Erythroblast (primary cell): ENCODE data around the gene SOX6.
"Not testable (repeated sequence)": the region's sequence is repeated elsewhere in the genome, so short reads cannot be mapped to it uniquely, and the experiment has no call there.

Source experiments
- DNase-seq, 2 experiments: peaks; one replicate each; lab custom pipeline; 2025; lab: John Stamatoyannopoulos, UW
- GATA1 ChIP-seq: IDR thresholded peaks from 2 replicates; pipeline ENCODE4 v1.6.1; 2011; ENCODE audit warnings: low read depth, mild to moderate bottlenecking, control low read depth, low read length, moderate library complexity
- POLR2A ChIP-seq: IDR thresholded peaks from 2 replicates; pipeline ENCODE4 v1.6.1; 2011; ENCODE audit warnings: mild to moderate bottlenecking, low read length

SOX6 gene

GRCh38 chr11:16032974-16033373, 323.4 kb downstream of the SOX6 start:
- no peak for DNase-seq
- TF ChIP-seq GATA1, result no peak

DNA sequence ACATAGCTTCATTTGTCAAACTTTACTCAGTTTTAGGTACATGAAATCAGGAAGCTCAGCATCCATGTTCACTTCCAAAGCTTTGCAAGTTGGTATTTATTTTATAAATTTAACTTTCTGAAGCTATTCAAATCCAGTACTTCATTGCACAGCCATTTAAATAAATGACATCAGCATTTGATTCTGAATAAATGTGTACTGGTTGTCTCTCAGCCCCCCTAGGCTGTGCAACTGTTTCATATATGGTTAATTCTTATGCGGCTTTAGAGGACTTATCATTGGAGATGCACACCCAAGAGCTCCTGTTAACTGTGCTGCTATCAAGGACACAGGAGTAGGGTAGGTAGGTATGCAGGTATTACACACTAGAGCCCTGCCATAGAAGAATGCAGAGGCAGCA, 325.1 kb downstream of the SOX6 start:
- DNase-seq, result no peak
- TF ChIP-seq POLR2A, result no peak
- no peak for TF ChIP-seq GATA1

DNA sequence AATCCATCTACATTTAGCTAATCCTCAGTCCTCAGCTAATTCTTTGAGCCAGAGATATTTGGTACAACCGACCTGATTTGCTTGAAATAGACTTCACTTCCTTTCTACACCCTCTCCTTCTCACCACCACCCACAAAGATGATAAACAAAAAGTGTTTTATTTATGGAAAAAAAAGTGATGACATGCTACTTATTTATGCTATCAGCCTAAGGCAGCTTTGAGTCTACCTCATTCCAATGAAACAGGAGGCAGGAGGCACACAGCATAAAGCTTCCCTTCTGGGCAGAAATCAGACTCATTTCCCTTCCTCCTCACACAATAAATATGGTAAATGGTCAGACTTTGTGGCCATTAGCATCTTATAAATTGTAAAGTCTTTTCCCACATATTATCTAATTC, 325.7 kb downstream of the SOX6 start:
- DNase-seq, result no peak
- TF ChIP-seq GATA1 (no peak), POLR2A (no peak)

DNA sequence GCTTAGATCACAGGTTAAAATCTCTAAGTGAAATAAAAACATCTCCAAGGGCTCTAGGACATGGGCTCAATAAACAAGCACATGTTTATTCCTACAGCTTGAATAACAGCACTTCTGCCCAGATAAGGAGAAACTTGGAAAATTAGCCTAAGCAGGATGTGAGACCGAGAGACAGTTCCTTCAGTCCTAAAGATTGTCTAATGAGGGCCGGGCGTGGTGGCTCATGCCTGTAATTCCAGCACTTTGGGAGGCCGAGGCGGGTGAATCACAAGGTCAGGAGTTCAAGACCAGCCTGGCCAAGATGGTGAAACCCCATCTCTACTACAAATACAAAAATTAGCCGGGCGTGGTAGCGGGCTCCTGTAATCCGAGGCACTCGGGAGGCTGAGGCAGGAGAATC, 327.2 kb downstream of the SOX6 start:
- not testable (repeated sequence) for DNase-seq

DNA sequence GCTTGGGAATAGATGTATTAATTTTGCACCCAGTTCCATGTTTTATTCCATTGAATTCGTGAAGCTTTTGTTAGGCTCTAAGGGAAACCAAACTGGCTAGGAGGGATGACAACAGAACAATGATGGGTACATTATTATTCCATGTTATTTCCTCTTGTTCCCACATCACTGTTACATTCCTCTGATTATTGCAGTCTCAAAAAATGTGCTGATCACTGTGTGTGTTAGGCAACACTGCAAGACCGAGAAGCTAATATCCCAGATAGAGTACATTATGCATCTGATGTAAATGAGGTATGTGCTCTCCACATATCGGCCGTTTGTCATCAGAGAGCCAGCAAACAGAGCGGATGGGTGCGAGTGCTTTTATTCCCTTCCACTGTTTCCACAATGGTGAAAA, 327.9 kb downstream of the SOX6 start:
- TF ChIP-seq GATA1 (no peak), POLR2A (no peak)
- no peak for DNase-seq

GRCh38 chr11:16027621-16028020, 328.7 kb downstream of the SOX6 start:
- no peak for TF ChIP-seq GATA1
- TF ChIP-seq POLR2A, result no peak
- no peak for DNase-seq

DNA sequence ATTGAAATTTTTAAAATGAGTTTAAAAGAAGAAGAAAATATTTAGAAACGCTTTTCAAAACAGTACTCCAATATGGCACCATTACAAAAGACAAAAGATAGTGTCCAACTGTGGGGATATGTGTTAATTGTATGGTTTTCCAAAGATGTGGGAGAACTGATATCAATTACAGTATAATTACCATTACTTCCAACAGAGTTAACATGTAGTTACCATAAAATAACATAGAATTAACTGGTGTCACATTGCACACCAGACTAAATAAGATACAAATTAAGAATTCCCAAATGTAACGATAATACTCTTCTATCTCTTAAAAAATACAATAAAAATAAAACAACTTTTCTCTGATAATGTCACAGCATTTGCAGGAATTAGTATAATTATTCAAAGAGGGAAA, 329.5 kb downstream of the SOX6 start:
- no peak for DNase-seq
- no peak for TF ChIP-seq POLR2A
- TF ChIP-seq GATA1, result no peak

DNA sequence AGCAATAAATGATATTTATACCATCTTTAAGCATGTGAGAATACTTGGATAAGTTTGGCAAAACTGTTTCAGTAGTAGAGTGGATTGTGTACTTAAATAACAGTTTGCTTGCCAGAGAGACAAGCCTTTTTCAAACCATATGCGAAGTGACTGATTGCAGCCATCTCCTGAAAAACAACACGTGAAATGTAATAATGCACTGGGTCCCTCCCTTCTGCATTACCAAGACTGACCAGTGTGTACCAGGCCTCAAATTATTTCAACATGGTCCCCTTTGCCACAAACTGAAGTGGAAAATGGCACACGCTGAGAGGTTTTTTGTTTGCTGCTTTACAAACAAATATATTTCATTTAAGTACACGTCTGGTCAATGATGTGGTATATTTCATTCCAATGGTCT, 337.4 kb downstream of the SOX6 start:
- DNase-seq, result no peak
- TF ChIP-seq POLR2A, result no peak
- no peak for TF ChIP-seq GATA1

DNA sequence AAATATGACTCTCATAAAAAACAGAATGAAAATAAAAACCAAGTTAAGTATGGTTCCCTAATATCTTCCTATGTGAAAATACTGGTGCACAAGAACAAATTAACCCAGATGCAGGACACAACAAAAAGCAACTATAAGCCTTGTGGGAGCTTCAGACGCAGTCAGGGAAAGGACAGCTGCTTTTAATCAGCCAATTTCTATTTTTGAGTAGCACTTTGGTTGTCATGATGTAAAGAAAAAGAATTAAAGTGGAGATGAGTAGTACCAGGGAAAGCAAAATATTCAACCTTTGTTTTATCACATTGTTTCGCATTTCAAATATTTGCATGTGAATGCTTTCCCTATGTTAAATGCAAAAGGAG, 339.9 kb downstream of the SOX6 start:
- DNase-seq, result no peak
- TF ChIP-seq POLR2A, result no peak
- TF ChIP-seq GATA1, result no peak

DNA sequence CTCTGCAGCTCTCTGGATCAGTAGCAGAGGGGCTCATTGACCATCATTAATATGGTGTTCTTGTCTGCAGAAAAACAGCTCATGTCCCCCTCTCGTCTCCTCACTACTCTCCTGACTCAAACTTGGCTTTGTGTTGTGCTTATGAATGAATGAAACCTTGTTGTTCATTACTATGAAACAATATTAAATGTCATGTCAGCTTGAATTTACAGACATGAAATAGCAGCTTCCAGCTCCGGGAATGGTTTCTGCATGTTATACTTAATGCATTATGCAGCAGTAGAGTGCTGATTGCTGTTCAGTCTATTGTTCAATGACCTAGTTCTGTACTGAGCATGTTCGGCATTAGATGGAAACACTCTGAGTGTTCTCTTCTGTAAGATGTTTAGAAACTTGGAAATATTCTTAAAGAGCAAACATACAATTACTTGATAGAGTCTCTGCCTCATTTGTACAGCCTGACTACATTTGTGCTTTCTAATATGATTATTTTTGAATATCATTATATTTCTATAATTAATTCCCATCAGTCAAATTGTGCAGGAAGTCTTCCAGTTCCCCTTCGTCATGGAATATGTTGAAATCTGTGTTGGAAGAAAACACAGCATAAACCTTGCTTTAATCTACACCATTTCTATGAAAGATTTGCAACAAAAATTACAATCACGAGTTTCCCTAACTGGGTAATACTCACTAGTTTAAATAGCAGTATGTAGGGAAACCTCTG, 340.4 kb downstream of the SOX6 start:
- no peak for DNase-seq
- TF ChIP-seq GATA1 (no peak), POLR2A (no peak)

GRCh38 chr11:16013649-16014275, 342.6 kb downstream of the SOX6 start:
- no peak for DNase-seq
- TF ChIP-seq GATA1, result no peak
- no peak for TF ChIP-seq POLR2A

DNA sequence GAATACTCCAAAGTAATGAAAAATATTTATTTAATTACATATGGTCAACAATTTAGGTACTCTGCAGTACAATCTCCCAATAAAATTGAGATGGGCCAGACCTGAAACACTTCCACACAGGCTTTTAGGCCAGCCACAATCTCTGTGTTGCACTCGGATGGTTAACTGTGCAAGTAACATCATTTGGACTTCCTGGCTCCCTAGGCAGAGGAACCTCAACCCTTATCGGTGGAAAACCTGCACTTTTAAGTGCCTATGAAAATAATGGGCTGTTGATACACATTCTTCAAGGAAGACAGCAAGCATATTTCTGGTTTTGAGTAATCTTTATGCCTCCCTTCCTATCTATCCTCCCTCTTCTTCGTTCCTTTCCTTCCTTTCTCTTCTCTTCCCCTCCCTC, 343.1 kb downstream of the SOX6 start:
- no peak for DNase-seq
- TF ChIP-seq GATA1, result no peak
- TF ChIP-seq POLR2A, result no peak

- TF ChIP-seq POLR2A (no peak), GATA1 (no peak)
- DNase-seq, result no peak
Observed at GRCh38 chr11:16012125-16012751, 344.1 kb downstream of the SOX6 start.

DNA sequence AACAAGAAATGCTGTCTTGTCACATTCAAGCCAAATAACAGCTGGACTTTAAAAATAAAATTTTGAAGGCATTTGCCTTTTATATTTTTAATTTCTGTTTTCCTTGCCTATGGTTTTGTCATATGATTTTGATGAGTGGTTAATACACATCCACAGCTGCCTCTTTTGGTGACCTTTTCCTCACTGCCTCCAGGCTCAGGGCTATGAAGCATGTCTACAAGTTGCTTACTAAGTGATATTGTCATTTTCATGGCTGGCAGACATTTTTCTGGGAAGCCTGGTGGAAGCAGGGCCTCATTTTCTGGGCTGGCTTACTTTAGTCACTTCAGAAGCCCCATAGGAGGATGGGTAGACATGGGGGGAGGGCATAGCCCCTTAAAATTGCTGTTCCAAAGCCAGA, 344.9 kb downstream of the SOX6 start:
- no peak for TF ChIP-seq GATA1
- no peak for TF ChIP-seq POLR2A
- DNase-seq, result no peak

GRCh38 chr11:16009021-16009420, 347.3 kb downstream of the SOX6 start:
- DNase-seq, result no peak
- TF ChIP-seq POLR2A (no peak), GATA1 (no peak)

- DNase-seq, result no peak
- TF ChIP-seq GATA1 (no peak), POLR2A (no peak)
Observed at GRCh38 chr11:16007514-16007913, 348.8 kb downstream of the SOX6 start.

GRCh38 chr11:16002942-16003341, 353.4 kb downstream of the SOX6 start:
- TF ChIP-seq GATA1 (no peak), POLR2A (no peak)
- no peak for DNase-seq
